ENCODE measurements around the gene BUD13. TPM values are rescaled to one million over a fixed set of nuclear protein-coding genes. Genes with fewer than 3 reads are reported as not detected.

BUD13 gene
- polyA plus RNA-seq, 1 donor = 21.3 TPM

- Histone ChIP-seq H3K36me3 (ENCODE audit: control insufficient read depth, insufficient read depth, low read length) (no peaks in the 10 kb centered on the region), H3K27ac (ENCODE audit: low read length) (peak overlapping the region; percentile 29), H3K4me1 (ENCODE audit: control insufficient read depth, insufficient read depth, low read length) (peaks cover 14% of the 10 kb centered on the region), H3K4me3 (ENCODE audit: low read length) (no peak overlapping the region), H3K9me3 (ENCODE audit: control insufficient read depth, low read depth, low read length) (no peaks in the 10 kb centered on the region), H3K27me3 (ENCODE audit: control insufficient read depth, insufficient read depth, low read length) (peaks cover 19% of the 10 kb centered on the region)
- WGBS (ENCODE audit: insufficient coverage, low lambda C conversion rate) = no CpG with 5 or more reads among the region's 11 CpGs
- DNase-seq = no peak
Observed at GRCh38 chr11:116731097-116731761, 41.6 kb downstream of the BUD13 start.

GRCh38 chr11:116730601-116731000 lies 42.2 kb downstream of the BUD13 start:
- no peaks in the 10 kb centered on the region for H3K36me3 ChIP-seq (ENCODE audit: control insufficient read depth, insufficient read depth, low read length)
- WGBS (ENCODE audit: insufficient coverage, low lambda C conversion rate) = no CpG with 5 or more reads among the region's 6 CpGs
- peaks cover 19% of the 10 kb centered on the region for H3K27me3 ChIP-seq (ENCODE audit: control insufficient read depth, insufficient read depth, low read length)
- no peaks in the 10 kb centered on the region for H3K9me3 ChIP-seq (ENCODE audit: control insufficient read depth, low read depth, low read length)
- peak overlapping the region; percentile 15 for H3K27ac ChIP-seq (ENCODE audit: low read length)
- H3K4me3 ChIP-seq (ENCODE audit: low read length) = no peak overlapping the region
- peaks cover 17% of the 10 kb centered on the region for H3K4me1 ChIP-seq (ENCODE audit: control insufficient read depth, insufficient read depth, low read length)
- DNase-seq = no peak

- H3K27ac ChIP-seq (ENCODE audit: low read length) = no peak overlapping the region
- 93% methylated on average over 3 of the region's 10 CpGs for WGBS (ENCODE audit: insufficient coverage, low lambda C conversion rate)
- no peaks in the 10 kb centered on the region for H3K9me3 ChIP-seq (ENCODE audit: control insufficient read depth, low read depth, low read length)
- no peak for DNase-seq
- peaks cover 19% of the 10 kb centered on the region for H3K27me3 ChIP-seq (ENCODE audit: control insufficient read depth, insufficient read depth, low read length)
- H3K36me3 ChIP-seq (ENCODE audit: control insufficient read depth, insufficient read depth, low read length) = no peaks in the 10 kb centered on the region
- H3K4me1 ChIP-seq (ENCODE audit: control insufficient read depth, insufficient read depth, low read length) = peaks cover 18% of the 10 kb centered on the region
- no peak overlapping the region for H3K4me3 ChIP-seq (ENCODE audit: low read length)
Observed at GRCh38 chr11:116730241-116730561, 42.6 kb downstream of the BUD13 start.

DNA sequence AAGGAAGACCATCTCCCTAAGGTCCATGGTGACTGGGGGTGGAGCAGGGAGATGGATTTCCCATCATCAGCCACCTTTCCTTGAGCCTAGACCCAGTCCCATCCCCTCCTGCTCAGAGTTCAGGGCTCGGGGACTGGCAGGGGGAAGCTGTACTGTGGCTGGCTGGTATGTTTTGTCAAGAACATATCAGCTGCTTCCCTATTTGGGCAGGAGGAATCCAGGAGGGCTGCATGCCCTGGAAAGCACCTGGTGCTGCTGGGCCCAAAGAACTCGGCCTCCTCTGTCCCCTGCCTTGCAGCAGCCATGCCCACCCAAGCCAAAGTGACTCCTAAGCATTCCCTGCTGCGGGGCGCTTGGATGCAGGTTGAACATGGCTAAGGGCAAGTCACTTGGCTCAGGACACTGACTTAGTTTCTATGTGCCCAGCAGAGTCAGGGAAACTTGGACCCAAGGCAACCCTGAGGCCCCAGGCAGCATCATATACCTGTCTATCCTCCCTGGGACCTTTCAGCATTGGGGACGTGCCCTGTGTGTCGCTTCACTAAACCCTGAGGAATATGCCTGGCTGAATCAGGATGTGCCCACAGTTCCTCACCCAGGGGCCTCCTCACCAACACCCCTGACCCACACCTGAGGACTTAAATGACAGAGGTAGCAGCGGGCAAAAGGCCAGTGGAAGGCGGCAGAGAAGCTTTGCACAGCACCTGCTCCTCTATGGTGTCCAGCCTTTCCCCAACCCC lies 43.1 kb downstream of the BUD13 start:
- Histone ChIP-seq H3K9me3 (ENCODE audit: control insufficient read depth, low read depth, low read length) (no peaks in the 10 kb centered on the region), H3K27me3 (ENCODE audit: control insufficient read depth, insufficient read depth, low read length) (peaks cover 19% of the 10 kb centered on the region), H3K4me3 (ENCODE audit: low read length) (no peak overlapping the region), H3K36me3 (ENCODE audit: control insufficient read depth, insufficient read depth, low read length) (no peaks in the 10 kb centered on the region), H3K4me1 (ENCODE audit: control insufficient read depth, insufficient read depth, low read length) (peaks cover 18% of the 10 kb centered on the region), H3K27ac (ENCODE audit: low read length) (no peak overlapping the region)
- no peak for DNase-seq
- WGBS (ENCODE audit: insufficient coverage, low lambda C conversion rate) = no CpG with 5 or more reads among the region's 8 CpGs

- no peak for DNase-seq
- no CpG with 5 or more reads among the region's 6 CpGs for WGBS (ENCODE audit: insufficient coverage, low lambda C conversion rate)
- Histone ChIP-seq H3K9me3 (ENCODE audit: control insufficient read depth, low read depth, low read length) (no peaks in the 10 kb centered on the region), H3K27me3 (ENCODE audit: control insufficient read depth, insufficient read depth, low read length) (peaks cover 19% of the 10 kb centered on the region), H3K4me1 (ENCODE audit: control insufficient read depth, insufficient read depth, low read length) (peaks cover 6% of the 10 kb centered on the region), H3K36me3 (ENCODE audit: control insufficient read depth, insufficient read depth, low read length) (no peaks in the 10 kb centered on the region), H3K27ac (ENCODE audit: low read length) (no peak overlapping the region), H3K4me3 (ENCODE audit: low read length) (no peak overlapping the region)
Observed at GRCh38 chr11:116727990-116728389, 44.8 kb downstream of the BUD13 start.

DNA sequence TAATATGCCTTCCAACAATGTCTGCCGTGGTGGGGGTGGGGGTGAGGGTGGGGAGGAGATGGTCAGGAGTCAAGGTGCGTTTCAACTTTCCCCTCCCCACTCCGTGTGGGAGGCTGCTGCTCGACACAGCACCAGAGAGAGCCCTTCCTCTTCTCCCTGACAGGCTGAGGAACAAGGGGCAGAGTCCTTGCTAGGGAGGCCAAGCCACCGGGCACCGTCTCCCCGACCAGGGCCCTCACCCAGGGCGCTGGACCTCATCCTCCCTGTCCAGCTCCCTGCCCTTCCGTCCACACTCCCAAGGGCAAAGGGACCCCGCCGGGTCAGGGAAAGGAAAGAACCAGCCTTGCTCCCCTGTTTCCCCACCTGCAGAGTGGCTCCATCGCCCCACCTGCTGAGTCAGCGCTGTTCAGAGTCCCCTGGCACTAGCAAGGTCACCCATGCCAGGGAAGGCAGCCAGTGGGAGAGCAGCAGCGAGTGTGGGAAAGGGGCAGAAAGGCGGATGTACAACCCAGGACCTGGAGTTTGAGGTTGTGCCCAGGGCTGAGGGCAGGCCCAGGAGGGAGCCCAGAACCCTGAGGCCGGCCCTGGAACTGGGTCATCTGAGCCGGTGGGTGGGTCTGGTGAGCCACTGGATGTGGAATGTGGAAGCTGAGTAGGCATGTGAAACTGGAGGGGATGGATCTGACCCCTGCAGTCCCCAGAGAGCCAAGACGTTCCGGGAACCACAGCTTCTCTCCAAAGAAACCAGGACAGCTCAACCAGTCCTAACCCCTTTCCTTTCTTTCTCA lies 47.2 kb downstream of the BUD13 start:
- H3K4me1 ChIP-seq (ENCODE audit: control insufficient read depth, insufficient read depth, low read length) = peaks cover 4% of the 10 kb centered on the region
- peaks cover 7% of the 10 kb centered on the region for H3K27me3 ChIP-seq (ENCODE audit: control insufficient read depth, insufficient read depth, low read length)
- WGBS (ENCODE audit: insufficient coverage, low lambda C conversion rate) = no CpG with 5 or more reads among the region's 19 CpGs
- H3K4me3 ChIP-seq (ENCODE audit: low read length) = no peak overlapping the region
- no peaks in the 10 kb centered on the region for H3K9me3 ChIP-seq (ENCODE audit: control insufficient read depth, low read depth, low read length)
- peak in 1 of 2 donors; percentile 16 for DNase-seq
- no peaks in the 10 kb centered on the region for H3K36me3 ChIP-seq (ENCODE audit: control insufficient read depth, insufficient read depth, low read length)
- H3K27ac ChIP-seq (ENCODE audit: low read length) = no peak overlapping the region

GRCh38 chr11:116724813-116725212 lies 48.0 kb downstream of the BUD13 start:
- Histone ChIP-seq H3K36me3 (ENCODE audit: control insufficient read depth, insufficient read depth, low read length) (no peaks in the 10 kb centered on the region), H3K27me3 (ENCODE audit: control insufficient read depth, insufficient read depth, low read length) (peaks cover 5% of the 10 kb centered on the region)

DNA sequence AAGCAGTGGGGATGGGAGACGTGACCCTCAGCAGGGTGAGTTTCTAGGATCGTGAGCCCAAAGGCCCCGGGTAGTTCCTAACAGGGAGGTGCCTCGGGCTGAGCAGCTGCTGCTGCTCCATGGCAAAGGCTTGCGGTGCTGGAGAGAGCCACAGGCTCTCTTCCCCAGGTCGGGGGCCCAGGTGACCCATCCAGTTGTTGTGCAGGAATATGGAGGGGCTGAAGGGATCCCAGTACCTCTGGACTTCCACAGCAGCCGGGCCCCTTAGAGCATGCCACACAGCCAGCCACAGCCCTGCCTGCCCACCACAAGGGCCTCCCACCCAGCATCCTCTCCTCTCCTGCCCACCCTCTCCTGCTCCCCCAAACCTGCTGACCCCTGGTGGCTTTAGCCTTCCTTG lies 49.3 kb downstream of the BUD13 start:
- Histone ChIP-seq H3K4me1 (ENCODE audit: control insufficient read depth, insufficient read depth, low read length) (peaks cover 12% of the 10 kb centered on the region), H3K4me3 (ENCODE audit: low read length) (no peak overlapping the region), H3K36me3 (ENCODE audit: control insufficient read depth, insufficient read depth, low read length) (no peaks in the 10 kb centered on the region), H3K9me3 (ENCODE audit: control insufficient read depth, low read depth, low read length) (no peaks in the 10 kb centered on the region), H3K27ac (ENCODE audit: low read length) (no peak overlapping the region), H3K27me3 (ENCODE audit: control insufficient read depth, insufficient read depth, low read length) (peaks cover 5% of the 10 kb centered on the region)
- DNase-seq = no peak
- WGBS (ENCODE audit: insufficient coverage, low lambda C conversion rate) = no CpG with 5 or more reads among the region's 7 CpGs

More at GRCh38 chr11:116724813-116725212, 48.0 kb downstream of the BUD13 start:
- Histone ChIP-seq H3K4me1 (ENCODE audit: control insufficient read depth, insufficient read depth, low read length) (peaks cover 5% of the 10 kb centered on the region), H3K4me3 (ENCODE audit: low read length) (no peak overlapping the region), H3K27ac (ENCODE audit: low read length) (no peak overlapping the region), H3K9me3 (ENCODE audit: control insufficient read depth, low read depth, low read length) (no peaks in the 10 kb centered on the region)
- no CpG with 5 or more reads among the region's 6 CpGs for WGBS (ENCODE audit: insufficient coverage, low lambda C conversion rate)
- no peak for DNase-seq

GRCh38 chr11:116721988-116722387 lies 50.8 kb downstream of the BUD13 start:
- Histone ChIP-seq H3K27me3 (ENCODE audit: control insufficient read depth, insufficient read depth, low read length) (peaks cover 2% of the 10 kb centered on the region), H3K27ac (ENCODE audit: low read length) (no peak overlapping the region), H3K36me3 (ENCODE audit: control insufficient read depth, insufficient read depth, low read length) (no peaks in the 10 kb centered on the region), H3K4me1 (ENCODE audit: control insufficient read depth, insufficient read depth, low read length) (peaks cover 12% of the 10 kb centered on the region), H3K9me3 (ENCODE audit: control insufficient read depth, low read depth, low read length) (no peaks in the 10 kb centered on the region), H3K4me3 (ENCODE audit: low read length) (no peak overlapping the region)
- DNase-seq = no peak
- 100% methylated on average over 2 of the region's 4 CpGs for WGBS (ENCODE audit: insufficient coverage, low lambda C conversion rate)

GRCh38 chr11:116720895-116721294 lies 51.9 kb downstream of the BUD13 start:
- DNase-seq = no peak

More at GRCh38 chr11:116720895-116721294, 51.9 kb downstream of the BUD13 start:
- no peaks in the 10 kb centered on the region for H3K9me3 ChIP-seq (ENCODE audit: control insufficient read depth, low read depth, low read length)
- WGBS (ENCODE audit: insufficient coverage, low lambda C conversion rate) = no CpG with 5 or more reads among the region's 6 CpGs
- H3K4me3 ChIP-seq (ENCODE audit: low read length) = no peak overlapping the region
- H3K36me3 ChIP-seq (ENCODE audit: control insufficient read depth, insufficient read depth, low read length) = no peaks in the 10 kb centered on the region
- no peak overlapping the region for H3K27ac ChIP-seq (ENCODE audit: low read length)
- H3K27me3 ChIP-seq (ENCODE audit: control insufficient read depth, insufficient read depth, low read length) = no peaks in the 10 kb centered on the region
- peaks cover 17% of the 10 kb centered on the region for H3K4me1 ChIP-seq (ENCODE audit: control insufficient read depth, insufficient read depth, low read length)

All from large intestine (tissue), 3 donors.